ENCODE results near the gene CX3CL1. TPM values are rescaled to one million over a fixed set of nuclear protein-coding genes. Genes with fewer than 3 reads are reported as not detected.

The CX3CL1 gene
- total and polyA plus RNA-seq, 2 of the 13 experiments (the other 11 are each of a cell fraction or from before 2014, with no cell fraction given) = 57.3 to 60.8 TPM

DNA sequence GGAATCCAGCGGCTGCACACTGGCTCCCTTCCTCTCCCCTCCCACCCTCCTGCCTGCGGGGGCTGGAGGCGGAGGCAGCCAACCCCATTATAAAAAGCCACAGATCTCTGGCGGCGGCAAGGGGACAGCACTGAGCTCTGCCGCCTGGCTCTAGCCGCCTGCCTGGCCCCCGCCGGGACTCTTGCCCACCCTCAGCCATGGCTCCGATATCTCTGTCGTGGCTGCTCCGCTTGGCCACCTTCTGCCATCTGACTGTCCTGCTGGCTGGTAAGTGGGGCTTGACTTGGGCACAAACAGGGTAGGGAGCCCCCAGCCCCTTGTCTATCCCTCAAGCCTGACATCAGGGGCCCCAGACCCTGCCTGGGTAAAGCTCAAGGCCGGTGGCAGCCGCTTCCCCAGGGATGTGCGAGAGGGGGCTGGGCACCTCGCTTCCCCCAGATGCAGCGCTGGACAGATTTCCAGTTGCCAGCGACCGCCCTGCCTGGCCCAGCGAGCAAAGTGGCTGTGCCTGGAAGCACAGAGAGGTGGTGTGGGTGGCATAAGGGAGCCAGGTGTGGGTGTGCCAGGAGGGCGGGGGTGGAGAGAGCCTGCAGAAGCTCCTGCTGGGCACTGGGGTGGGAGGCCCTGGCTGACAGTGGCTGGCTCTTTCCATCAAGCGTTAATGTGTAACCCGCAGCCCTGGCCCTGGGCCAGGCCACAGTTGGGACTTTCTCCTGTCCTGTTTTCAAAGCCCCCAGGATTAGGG lies at the start of gene CX3CL1 (continued):
- no peak for TF ChIP-seq KMT2A (CRISPR knock-in tag; IDR thresholded peaks at IDR 0.05)
- TF ChIP-seq ZNF546 (CRISPR knock-in tag; conservative IDR thresholded peaks at IDR 0.05) = peak; percentile 81
- peak; percentile 17; the same call in 1 of the 2 replicates for TF ChIP-seq KLF15 (CRISPR knock-in tag; IDR thresholded peaks at IDR 0.05; ENCODE audit: borderline replicate concordance)
- peak; percentile 21 for TF ChIP-seq ZNF446 (CRISPR knock-in tag; IDR thresholded peaks at IDR 0.05)
- TF ChIP-seq, protein P1, sequence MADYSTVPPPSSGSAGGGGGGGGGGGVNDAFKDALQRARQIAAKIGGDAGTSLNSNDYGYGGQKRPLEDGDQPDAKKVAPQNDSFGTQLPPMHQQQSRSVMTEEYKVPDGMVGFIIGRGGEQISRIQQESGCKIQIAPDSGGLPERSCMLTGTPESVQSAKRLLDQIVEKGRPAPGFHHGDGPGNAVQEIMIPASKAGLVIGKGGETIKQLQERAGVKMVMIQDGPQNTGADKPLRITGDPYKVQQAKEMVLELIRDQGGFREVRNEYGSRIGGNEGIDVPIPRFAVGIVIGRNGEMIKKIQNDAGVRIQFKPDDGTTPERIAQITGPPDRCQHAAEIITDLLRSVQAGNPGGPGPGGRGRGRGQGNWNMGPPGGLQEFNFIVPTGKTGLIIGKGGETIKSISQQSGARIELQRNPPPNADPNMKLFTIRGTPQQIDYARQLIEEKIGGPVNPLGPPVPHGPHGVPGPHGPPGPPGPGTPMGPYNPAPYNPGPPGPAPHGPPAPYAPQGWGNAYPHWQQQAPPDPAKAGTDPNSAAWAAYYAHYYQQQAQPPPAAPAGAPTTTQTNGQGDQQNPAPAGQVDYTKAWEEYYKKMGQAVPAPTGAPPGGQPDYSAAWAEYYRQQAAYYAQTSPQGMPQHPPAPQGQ (CRISPR knock-in tag; IDR thresholded peaks at IDR 0.05; ENCODE audit: borderline replicate concordance) = peak; percentile 83; the same call in 1 of the 2 replicates
- TF ChIP-seq ARNTL (CRISPR knock-in tag; IDR thresholded peaks at IDR 0.05) = peak; percentile 72; the same call in 1 of the 2 replicates
- TF ChIP-seq PAF1 (CRISPR knock-in tag; IDR thresholded peaks at IDR 0.05) = no peak
- TF ChIP-seq ZNF772 (CRISPR knock-in tag; IDR thresholded peaks at IDR 0.05) = peak; percentile 40
- no peak; the same call in 1 of the 2 replicates for TF ChIP-seq RARA (CRISPR knock-in tag; IDR thresholded peaks at IDR 0.05)
- TF ChIP-seq ZFX (CRISPR knock-in tag; IDR thresholded peaks at IDR 0.05; ENCODE audit: low read depth) = peak; percentile 74
- TF ChIP-seq ZNF264 (CRISPR knock-in tag; IDR thresholded peaks at IDR 0.05) = peak; percentile 23; the same call in 1 of the 2 replicates
- TF ChIP-seq, protein P2, sequence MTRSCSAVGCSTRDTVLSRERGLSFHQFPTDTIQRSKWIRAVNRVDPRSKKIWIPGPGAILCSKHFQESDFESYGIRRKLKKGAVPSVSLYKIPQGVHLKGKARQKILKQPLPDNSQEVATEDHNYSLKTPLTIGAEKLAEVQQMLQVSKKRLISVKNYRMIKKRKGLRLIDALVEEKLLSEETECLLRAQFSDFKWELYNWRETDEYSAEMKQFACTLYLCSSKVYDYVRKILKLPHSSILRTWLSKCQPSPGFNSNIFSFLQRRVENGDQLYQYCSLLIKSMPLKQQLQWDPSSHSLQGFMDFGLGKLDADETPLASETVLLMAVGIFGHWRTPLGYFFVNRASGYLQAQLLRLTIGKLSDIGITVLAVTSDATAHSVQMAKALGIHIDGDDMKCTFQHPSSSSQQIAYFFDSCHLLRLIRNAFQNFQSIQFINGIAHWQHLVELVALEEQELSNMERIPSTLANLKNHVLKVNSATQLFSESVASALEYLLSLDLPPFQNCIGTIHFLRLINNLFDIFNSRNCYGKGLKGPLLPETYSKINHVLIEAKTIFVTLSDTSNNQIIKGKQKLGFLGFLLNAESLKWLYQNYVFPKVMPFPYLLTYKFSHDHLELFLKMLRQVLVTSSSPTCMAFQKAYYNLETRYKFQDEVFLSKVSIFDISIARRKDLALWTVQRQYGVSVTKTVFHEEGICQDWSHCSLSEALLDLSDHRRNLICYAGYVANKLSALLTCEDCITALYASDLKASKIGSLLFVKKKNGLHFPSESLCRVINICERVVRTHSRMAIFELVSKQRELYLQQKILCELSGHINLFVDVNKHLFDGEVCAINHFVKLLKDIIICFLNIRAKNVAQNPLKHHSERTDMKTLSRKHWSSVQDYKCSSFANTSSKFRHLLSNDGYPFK (CRISPR knock-in tag; IDR thresholded peaks at IDR 0.05; ENCODE audit: borderline replicate concordance) = peak; percentile 77; the same call in 1 of the 2 replicates
- peak; percentile 78; the same call in 1 of the 2 replicates for TF ChIP-seq ZFP82 (CRISPR knock-in tag; IDR thresholded peaks at IDR 0.05; ENCODE audit: borderline replicate concordance)
- no peak; the same call in 1 of the 2 replicates for TF ChIP-seq ZFP41 (CRISPR knock-in tag; IDR thresholded peaks at IDR 0.05; ENCODE audit: borderline replicate concordance)
- TF ChIP-seq SOX13 (IDR thresholded peaks at IDR 0.05) = no peak; the same call in none of the 2 replicates
- no peak for TF ChIP-seq SOX13 (CRISPR knock-in tag; conservative IDR thresholded peaks at IDR 0.05 in 1 of 2, IDR thresholded peaks at IDR 0.05 in 1 of 2)
- TF ChIP-seq TCF7 (IDR thresholded peaks at IDR 0.05; ENCODE audit: low read depth) = no peak; the same call in 1 of the 2 replicates
- TF ChIP-seq AKAP8 (CRISPR knock-in tag; IDR thresholded peaks at IDR 0.05) = no peak; the same call in 1 of the 2 replicates
- peak; percentile 94 for TF ChIP-seq ZNF274 (CRISPR knock-in tag; IDR thresholded peaks at IDR 0.05)
- TF ChIP-seq ZNF143 (CRISPR knock-in tag; IDR thresholded peaks at IDR 0.05) = no peak; the same call in 1 of the 2 replicates
- TF ChIP-seq, protein P3, sequence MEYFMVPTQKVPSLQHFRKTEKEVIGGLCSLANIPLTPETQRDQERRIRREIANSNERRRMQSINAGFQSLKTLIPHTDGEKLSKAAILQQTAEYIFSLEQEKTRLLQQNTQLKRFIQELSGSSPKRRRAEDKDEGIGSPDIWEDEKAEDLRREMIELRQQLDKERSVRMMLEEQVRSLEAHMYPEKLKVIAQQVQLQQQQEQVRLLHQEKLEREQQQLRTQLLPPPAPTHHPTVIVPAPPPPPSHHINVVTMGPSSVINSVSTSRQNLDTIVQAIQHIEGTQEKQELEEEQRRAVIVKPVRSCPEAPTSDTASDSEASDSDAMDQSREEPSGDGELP (IDR thresholded peaks at IDR 0.05; ENCODE audit: borderline replicate concordance, low read depth) = peak; percentile 63; the same call in 1 of the 2 replicates
- TF ChIP-seq ZNF460 (CRISPR knock-in tag; IDR thresholded peaks at IDR 0.05; ENCODE audit: borderline replicate concordance) = peak; percentile 69; the same call in 1 of the 2 replicates
- no peak; the same call in none of the 2 replicates for TF ChIP-seq FOXK1 (CRISPR knock-in tag; IDR thresholded peaks at IDR 0.05; ENCODE audit: borderline replicate concordance, low read depth)

Measured in HepG2 (cell line).